Left forelimb (tissue), 1 donor: Measurements from ENCODE around the gene GDF10.

Experiments used
- DNase-seq: peaks from one replicate; pipeline ENCODE4 v3.0.0-alpha.2; 2018; ENCODE audit warnings: low spot score

Gene GDF10

GRCh38 chr10:47334466-47335295 lies 34.7 kb downstream of the GDF10 start:
- DNase-seq, result peak; percentile 58

GRCh38 chr10:47335906-47336305 lies 35.9 kb downstream of the GDF10 start:
- peak; percentile 41 for DNase-seq

- no peak for DNase-seq
Observed at GRCh38 chr10:47336387-47337134, 36.6 kb downstream of the GDF10 start.

- DNase-seq, result peak; percentile 41
Observed at GRCh38 chr10:47337310-47337709, 37.3 kb downstream of the GDF10 start.

- DNase-seq, result peak; percentile 26
Observed at GRCh38 chr10:47339186-47339735, 39.3 kb downstream of the GDF10 start.

DNA sequence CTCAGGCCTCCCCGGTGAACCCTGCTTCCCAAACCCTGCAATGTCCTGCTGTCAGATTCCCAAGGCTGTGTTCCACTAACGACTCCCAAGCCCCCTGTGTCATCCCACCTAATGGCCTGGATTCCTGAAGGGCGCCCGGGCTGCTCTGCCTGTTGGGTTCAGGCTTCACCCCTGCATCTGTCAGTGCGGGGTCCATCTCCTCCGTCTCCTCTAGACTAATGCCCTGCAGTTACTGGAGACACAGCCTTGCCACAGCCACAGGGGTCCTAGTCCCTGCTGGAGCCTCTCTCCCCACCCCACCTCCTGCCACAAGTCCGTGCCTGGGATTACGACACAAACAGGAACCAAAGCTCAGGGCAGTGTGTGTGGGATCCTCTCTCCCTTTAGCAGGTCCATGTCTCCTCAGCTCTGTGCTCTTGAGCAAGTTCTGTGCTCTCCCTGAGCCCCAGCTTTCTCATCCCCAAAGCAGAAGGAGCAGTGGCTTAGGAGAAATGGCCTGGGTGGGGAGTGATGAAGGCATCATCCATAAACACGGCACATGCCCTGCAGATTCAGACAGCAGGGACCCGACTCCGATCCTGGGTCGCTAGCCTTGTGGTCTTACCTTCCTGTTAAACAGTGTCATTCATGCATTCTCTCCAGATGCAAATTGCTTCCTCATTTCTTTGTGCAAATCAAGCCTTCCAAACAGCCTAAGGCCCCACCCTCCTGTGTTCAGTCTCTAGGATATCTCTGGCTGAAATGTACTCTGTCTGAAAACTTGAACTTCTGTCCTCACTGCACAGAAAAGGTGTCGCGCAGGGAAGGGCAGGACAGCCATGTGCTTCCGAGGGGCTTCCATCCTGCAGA lies 40.0 kb downstream of the GDF10 start:
- peak; percentile 47 for DNase-seq

DNA sequence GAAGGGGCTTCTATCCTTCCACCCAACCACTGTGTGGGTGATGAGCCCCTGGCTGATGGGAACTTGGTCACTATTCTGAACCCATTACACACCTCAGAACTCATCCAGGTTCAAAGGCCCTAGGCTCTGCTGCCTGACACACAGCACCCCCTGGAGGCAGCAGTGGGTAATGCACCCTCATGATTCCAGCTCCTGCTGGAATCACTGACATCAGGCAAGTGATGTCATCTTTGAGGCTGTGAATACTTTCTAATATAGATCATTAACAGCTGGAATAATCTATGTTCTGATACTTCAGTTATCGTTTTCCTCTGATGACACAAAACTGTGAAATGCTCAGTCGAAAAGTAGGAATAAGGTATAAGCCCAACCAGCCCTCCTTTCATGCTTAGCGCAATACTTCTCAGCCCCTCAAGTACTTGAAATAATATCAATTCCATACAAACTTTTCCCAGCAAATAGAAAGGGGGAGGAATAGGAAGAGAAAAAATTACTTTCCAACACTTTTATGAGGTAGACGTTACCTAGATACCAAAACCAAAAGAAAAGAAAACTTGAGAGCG lies 40.7 kb downstream of the GDF10 start:
- DNase-seq, result peak; percentile 66

- DNase-seq, result peak; percentile 18
Observed at GRCh38 chr10:47344996-47345870, 45.2 kb downstream of the GDF10 start.

- DNase-seq, result peak; percentile 25
Observed at GRCh38 chr10:47346581-47347302, 46.7 kb downstream of the GDF10 start.

- peak; percentile 31 for DNase-seq
Observed at GRCh38 chr10:47347303-47347675, 47.3 kb downstream of the GDF10 start.

DNA sequence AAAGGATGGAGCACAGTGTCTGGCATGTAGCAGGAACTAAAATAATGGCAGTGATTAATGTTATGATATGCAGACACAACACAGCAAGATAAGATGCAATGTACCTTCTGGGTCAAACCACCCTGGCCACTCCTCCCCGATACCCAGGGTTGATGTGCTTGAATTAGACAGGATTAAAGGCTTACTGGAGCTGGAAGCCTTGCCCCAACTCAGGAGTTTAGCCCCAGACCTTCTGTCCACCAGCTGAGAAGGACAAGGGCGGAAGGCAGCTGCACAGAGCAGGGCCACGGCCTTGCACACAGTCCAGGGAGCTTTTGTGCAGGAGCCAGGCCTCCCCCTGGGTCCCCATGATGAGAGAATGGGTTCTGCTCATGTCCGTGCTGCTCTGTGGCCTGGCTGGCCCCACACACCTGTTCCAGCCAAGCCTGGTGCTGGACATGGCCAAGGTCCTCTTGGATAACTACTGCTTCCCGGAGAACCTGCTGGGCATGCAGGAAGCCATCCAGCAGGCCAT lies 48.2 kb downstream of the GDF10 start, which contains the start of gene RBP3:
Gene RBP3, plus strand, starts transcription at position 226 of the 514 bp plus-strand sequence. Its CDS starts 122 bp downstream, at position 348.
- peak; percentile 31 for DNase-seq

DNA sequence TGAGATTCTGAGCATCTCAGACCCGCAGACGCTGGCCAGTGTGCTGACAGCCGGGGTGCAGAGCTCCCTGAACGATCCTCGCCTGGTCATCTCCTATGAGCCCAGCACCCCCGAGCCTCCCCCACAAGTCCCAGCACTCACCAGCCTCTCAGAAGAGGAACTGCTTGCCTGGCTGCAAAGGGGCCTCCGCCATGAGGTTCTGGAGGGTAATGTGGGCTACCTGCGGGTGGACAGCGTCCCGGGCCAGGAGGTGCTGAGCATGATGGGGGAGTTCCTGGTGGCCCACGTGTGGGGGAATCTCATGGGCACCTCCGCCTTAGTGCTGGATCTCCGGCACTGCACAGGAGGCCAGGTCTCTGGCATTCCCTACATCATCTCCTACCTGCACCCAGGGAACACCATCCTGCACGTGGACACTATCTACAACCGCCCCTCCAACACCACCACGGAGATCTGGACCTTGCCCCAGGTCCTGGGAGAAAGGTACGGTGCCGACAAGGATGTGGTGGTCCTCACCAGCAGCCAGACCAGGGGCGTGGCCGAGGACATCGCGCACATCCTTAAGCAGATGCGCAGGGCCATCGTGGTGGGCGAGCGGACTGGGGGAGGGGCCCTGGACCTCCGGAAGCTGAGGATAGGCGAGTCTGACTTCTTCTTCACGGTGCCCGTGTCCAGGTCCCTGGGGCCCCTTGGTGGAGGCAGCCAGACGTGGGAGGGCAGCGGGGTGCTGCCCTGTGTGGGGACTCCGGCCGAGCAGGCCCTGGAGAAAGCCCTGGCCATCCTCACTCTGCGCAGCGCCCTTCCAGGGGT lies 48.9 kb downstream of the GDF10 start:
- DNase-seq, result peak; percentile 64

DNA sequence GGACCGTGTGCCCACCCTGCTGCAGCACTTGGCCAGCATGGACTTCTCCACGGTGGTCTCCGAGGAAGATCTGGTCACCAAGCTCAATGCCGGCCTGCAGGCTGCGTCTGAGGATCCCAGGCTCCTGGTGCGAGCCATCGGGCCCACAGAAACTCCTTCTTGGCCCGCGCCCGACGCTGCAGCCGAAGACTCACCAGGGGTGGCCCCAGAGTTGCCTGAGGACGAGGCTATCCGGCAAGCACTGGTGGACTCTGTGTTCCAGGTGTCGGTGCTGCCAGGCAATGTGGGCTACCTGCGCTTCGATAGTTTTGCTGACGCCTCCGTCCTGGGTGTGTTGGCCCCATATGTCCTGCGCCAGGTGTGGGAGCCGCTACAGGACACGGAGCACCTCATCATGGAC lies 49.5 kb downstream of the GDF10 start:
- DNase-seq, result no peak

GRCh38 chr10:47349941-47350371 lies 50.0 kb downstream of the GDF10 start:
- no peak for DNase-seq

DNA sequence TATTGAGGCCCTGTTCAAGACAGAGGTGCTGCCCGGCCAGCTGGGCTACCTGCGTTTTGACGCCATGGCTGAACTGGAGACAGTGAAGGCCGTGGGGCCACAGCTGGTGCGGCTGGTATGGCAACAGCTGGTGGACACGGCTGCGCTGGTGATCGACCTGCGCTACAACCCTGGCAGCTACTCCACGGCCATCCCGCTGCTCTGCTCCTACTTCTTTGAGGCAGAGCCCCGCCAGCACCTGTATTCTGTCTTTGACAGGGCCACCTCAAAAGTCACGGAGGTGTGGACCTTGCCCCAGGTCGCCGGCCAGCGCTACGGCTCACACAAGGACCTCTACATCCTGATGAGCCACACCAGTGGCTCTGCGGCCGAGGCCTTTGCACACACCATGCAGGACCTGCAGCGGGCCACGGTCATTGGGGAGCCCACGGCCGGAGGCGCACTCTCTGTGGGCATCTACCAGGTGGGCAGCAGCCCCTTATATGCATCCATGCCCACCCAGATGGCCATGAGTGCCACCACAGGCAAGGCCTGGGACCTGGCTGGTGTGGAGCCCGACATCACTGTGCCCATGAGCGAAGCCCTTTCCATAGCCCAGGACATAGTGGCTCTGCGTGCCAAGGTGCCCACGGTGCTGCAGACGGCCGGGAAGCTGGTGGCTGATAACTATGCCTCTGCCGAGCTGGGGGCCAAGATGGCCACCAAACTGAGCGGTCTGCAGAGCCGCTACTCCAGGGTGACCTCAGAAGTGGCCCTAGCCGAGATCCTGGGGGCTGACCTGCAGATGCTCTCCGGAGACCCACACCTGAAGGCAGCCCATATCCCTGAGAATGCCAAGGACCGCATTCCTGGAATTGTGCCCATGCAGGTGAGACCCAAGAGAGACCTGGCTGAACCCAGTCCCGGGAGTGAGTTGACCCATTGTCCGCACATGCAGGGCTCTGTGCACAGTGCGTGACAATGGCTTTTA lies 51.0 kb downstream of the GDF10 start:
- no peak for DNase-seq

- DNase-seq, result peak; percentile 51
Observed at GRCh38 chr10:47351899-47352815, 52.2 kb downstream of the GDF10 start.
